DLD1 (cell line): ENCODE results near the gene DYNC2LI1.

Experiments
- in situ Hi-C: cut with HindIII; loops from 2 replicates; pipeline ENCODE4 v1.10.0; 2017; ENCODE audit warnings: low sequenced_read_pairs

The DYNC2LI1 gene

DNA sequence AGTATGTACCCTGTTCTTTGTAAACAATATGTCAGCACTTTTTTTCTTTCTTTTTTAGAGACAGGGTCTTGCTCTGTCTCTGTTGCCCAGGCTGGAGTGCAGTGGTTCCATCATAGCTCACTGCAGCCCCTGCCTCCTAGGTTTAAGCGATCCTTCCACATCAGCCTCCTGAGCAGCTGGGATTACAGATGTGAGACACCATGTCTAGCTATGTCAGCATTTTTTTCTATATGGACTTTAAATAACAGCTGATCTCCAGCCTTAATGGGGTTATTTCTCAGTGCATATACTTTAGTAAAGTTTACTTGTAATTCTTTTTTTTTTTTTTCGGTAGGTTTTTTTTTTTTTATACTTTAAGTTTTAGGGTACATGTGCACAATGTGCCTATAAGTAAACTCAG is 38.2 kb downstream of the DYNC2LI1 start:
- in situ Hi-C loops: no loop called here

DNA sequence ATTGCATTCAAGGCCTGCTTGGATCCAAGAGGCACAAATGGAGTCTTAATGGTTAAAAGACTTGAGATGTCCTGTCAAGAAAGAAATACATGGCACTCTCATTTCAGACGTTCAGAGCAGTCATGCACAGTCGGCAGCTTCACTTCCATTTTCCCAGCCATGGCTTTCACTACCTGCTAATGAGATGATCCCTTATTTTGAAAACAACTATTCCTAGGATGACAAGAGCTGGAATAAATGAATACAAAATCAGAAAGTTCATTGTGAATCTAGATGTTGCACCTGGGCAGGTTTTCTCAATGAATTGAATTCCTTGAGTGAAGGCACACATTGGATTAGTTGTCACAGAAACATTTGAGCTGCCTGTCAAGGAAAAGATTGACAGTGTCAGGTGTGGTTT is 39.1 kb downstream of the DYNC2LI1 start:
- in situ Hi-C loops: no loop called here

DNA sequence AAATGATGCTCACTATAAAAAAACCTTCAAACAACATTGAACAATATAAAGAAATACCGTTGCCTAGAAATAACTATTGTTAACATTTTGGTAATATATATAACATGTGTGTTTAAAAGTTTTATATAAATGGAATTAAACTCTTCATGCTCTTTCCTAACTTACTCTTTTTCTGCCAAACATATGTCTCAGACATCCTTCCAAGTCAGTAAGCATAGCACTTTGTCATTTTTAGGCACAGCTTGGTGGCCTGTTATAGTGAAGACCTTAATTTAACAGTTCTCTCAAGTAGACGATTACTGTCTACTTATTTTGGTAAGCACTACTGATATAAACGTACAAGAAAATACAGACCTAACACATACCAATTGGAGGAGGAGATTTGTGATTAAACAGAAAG is 40.9 kb downstream of the DYNC2LI1 start:
- in situ Hi-C loops: no loop called here

DNA sequence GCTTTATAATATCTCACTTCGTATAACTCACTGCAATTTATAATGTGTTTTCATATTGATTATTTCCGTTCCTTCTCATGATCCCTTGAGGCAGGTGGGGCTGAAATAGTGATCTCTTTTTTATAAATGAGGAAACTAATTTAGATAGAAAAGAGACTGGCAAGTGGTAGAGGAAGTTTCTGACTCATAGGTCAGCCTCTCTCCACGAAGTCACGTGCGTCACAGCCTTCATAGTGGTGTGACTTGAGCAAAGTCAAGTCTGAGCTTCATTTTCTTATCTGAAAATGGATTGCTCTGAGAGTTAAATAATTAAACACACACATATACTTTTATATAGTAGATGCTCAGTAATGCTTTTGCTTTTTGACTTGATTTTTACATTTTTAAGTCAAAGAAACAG is 44.9 kb downstream of the DYNC2LI1 start:
- in situ Hi-C loops: no loop called here

DNA sequence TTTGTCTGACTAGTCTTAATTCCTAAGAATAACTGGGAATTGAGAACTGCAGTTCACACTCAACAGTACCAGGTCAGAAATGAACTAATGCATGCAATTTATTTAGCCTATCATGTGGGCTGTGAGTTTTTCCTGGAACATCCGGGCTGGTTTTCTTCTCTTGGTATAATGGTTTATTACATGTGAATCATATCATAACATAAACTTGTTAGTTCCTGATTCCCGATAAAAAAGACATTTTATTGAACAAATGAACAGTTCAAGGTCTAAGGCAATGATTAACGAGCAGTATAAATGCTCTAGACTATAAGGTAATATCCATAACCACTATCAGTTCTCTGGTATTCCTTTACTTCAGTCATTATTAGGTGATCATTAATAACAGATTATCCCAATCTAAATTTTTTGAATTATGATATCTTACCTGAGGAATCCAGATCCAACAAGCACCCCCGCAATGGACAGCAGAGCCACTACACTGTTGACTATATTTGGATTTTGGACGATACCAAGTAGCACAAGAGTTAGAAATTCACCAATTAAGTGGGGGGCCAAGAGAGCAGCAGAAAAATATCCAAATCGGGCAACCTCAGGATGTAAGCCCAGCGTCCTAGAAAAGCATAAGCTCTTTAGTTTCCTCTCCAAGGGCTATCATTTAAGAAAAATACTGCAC is 45.8 kb downstream of the DYNC2LI1 start:
- in situ Hi-C loops: no loop called here

DNA sequence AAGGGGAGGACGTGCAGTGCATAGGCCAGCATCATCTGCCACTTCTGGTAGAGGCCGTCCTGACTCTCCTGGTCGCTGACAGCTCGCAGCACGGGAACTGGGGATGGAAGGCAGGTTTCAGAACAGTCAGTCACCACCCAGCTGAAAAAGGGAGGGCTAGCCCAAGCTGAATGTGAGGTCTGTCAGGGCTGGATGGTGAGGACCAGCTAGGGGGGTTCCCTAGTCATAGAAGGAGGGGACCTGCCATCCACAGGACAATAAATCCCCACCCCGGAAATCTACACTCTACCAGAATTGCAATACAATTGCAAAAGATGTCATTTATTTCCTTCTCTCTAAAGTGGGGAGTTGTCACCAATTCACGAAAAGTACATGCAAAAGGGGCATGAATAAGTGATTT is 49.0 kb downstream of the DYNC2LI1 start:
- in situ Hi-C loops: no loop called here

DNA sequence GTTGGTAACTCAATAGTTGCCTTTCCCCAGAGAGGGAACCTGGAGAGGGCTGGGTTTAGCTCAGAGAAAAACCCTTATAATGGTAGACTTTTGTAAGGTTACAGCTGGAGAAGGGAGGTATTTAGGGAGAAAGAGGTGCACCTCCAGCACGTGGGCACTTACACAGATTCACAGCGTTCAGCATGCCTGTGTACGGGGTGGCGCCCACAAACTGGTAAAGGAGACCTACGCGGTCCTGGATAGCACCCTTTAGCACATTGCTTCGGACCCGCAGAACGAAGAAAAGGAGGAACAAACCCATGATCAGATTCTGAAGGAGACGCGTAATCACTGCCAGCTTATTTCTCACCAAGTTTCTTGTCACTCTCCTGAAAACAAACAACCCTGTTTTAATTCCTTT is 49.9 kb downstream of the DYNC2LI1 start:
- in situ Hi-C loops: no loop called here

DNA sequence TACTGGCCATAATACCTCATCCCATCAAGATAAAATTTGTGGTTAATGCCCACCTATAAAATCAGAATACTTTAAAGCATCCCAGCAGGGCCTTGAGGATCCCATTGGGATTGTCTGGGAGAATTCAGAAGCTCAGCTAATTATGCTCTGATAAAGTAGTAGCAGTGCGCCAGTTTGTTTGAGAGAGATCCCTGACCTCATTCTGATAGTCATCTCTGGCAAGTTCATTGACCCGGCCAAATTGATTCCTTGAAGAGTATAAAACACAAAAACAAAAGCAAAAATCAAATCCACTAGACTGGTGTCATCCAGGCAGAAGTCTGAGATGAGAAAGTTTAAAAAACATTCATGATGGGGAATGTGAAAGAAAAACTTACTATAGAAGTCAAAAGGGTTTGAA is 50.7 kb downstream of the DYNC2LI1 start:
- in situ Hi-C loops: no loop called here

DNA sequence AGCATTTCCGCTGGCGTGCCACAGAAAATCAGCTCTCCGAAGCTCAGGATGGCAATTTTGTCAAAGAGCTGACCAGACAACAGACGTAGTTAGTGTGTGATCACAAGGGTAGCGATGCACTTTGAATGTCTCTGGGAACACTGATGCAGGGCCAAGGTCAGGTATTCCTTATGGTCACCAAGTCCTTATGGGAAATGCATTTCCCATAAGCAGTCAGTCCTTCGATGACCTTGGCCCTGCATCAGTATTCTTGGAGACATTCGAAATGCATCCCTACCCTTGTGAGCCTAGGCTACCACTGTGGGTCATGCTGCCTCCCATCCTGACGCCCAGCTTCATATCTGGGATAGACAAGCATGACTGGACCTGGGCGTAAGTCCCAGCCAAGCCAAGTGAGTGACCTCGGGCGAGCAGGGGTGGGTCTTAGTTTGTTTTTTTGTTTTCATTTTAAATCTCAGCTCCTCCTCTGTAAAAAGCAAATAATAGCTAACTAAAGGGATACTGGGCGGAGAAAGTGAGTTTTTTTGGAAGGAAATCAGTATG is 51.2 kb downstream of the DYNC2LI1 start:
- in situ Hi-C loops: no loop called here

DNA sequence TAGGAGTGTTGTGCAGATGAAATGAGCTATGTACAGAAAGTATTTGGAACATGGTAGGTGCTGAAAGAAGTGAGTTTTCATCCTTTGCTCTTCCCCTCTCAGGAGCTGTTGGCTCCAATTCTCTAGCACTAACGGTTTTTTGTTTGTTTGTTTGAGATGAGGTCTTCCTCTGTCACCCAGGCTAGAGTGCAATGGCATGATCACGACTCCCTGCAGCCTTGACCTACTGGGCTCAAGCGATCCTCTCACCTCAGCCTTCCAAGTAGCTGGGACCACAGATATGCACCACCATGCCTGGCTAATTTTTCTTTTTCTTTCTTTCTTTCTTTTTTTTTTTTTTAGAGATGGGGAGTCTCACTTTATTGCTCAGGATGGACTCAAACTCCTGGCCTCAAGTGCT is 52.0 kb downstream of the DYNC2LI1 start:
- in situ Hi-C loops: no loop called here

DNA sequence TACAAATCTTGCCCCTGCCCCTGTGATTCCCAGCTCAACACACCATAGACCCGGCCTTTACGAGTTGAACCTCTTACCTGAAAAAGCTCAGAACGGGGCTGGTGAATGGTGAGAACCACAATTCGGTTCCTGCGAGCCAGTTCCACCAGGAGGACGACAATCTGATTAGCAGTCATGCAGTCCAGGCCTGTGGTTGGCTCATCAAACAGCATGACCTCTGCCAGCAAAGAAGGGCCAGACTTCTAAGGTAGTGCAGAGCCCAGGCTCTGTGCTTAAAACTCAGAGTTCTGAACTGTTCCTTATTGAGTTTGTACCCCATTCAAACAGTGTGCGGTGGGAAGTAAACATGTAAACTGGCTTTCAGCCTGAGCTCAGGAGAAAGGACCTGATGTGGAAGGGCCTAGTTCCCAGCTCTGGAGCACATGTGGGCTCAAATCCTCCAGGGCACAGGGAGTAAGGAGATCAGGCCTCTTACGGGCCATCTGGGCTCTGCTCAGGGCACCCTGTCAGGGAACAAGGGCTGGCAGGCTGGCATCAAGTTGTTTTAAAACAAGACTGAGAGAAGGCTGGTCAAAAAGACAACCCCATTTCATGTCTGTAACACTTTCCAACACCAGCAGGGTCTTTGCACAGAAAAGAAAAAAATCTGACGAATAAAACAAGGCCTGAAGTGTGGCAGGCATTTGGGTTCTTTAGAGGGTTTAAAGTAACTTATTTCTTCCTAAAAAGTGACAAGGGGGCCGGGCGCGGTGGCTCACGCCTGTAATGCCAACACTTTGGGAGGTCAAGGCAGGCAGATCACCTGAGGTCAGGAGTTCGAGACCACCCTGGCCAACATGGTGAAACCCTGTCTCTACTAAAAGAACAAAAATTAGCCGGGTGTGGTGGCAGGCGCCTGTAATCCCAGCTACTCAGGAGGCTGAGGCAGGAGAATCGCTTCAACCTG is 52.7 kb downstream of the DYNC2LI1 start:
- in situ Hi-C loops: no loop called here

DNA sequence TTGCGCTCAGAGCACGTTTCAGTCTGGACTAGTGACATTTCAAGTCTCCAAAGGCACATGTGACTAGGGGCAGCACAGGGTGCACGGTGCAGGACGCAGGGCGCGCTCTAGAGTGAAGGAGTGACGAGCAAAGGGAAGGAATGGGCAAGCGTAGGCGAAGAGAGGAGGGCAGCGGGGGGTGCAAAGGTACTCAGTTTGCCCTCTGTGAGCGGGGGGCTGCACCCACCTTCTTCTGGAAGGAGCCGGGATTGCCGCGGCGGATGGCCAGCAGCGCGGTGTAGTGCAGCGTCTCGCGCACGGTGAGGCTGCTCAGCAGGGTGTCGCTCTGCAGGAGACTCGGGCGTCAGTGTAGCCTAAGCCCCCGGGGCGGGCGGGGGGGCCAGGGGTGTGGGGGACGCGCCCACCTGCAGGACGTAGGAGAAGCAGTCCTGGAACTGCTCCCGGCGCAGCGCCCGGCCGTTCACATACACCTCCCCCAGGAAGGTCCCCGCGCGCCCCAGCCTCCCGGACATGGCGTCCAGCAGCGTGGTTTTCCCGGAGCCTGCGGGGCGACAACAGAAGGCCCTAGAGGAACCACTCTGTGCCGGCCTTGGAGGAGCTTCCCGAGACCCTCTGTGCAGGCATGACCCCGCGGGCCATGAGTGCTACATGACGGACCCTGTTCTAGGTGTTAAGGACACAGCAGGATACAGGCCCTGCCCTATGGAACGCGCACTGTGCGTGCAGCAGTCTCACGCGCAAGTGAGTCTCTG is 57.9 kb downstream of the DYNC2LI1 start:
- in situ Hi-C loops: no loop called here

DNA sequence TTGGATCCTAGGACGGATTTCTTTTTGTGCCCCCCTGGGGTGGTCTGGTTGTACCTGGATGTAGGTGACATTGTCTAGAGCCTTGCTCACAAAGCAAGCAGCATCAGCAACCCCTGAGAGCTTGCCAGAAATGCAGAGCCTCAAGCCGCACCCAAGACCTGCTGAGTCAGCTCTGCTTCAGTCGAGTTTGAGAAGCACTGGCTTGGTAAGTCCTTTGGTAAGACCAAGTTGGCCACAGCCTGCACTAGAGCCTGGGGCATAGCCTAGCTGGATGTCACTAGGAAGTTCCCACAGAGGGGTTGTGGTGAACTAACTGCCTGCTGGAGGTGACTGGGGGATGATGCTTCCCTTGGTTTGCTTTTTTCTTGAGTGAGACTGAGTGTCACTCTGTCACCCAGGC is 58.6 kb downstream of the DYNC2LI1 start:
- in situ Hi-C loops: no loop called here

DNA sequence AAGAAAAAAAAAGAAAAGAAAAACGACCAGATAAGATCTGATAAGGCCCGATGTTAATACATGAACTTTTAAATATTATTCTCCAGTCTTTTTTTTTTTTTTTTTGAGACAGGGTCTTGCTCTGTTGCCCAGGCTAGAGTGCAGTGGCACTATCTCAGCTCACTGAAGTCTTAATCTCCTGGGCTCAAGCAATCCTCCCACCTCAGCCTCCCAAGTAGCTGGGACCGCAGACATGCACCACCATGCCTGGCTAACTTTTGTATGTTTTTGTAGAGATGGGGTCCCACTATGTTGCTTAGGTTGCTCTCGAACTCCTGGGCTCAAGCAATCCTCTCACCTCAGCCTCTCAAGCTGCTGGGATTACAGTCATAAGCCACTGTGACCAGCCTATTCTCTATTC is 63.2 kb downstream of the DYNC2LI1 start:
- in situ Hi-C loops: no loop called here

DNA sequence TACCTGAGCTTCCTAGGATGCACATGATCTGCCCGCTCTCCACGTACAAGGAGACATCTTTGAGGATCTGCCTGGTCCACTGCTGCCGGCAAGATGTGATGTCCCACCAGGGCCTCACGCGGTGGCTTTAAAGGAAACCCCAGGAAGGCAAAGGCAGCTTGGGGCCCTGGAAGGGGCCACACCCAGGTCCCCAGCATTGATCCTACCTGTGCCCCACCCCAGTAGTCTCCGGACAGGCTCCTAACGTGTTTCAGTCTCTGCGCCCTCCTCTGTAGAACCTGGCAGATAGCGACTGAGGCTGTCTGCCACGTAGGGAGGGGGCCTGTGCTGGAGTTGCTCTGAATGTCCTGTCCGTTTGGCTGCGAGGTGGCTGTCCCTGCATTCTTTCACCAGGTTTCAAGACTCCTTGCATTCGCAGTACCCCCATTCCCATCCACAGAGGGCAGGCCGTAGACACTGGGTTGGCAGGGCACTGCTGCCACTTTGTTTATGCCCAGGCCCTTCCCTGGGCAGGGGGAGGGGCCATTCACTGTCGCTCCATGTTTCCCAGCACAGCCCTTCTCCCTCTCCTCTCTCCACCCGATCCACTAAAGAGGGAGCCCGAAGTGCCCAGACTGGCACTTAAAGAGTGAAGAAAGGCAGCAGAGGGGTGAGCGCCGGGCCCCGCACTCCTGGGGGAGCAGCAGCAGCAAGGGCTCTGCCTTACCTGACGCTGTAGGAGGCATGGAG is 64.2 kb downstream of the DYNC2LI1 start:
- in situ Hi-C loops: no loop called here

DNA sequence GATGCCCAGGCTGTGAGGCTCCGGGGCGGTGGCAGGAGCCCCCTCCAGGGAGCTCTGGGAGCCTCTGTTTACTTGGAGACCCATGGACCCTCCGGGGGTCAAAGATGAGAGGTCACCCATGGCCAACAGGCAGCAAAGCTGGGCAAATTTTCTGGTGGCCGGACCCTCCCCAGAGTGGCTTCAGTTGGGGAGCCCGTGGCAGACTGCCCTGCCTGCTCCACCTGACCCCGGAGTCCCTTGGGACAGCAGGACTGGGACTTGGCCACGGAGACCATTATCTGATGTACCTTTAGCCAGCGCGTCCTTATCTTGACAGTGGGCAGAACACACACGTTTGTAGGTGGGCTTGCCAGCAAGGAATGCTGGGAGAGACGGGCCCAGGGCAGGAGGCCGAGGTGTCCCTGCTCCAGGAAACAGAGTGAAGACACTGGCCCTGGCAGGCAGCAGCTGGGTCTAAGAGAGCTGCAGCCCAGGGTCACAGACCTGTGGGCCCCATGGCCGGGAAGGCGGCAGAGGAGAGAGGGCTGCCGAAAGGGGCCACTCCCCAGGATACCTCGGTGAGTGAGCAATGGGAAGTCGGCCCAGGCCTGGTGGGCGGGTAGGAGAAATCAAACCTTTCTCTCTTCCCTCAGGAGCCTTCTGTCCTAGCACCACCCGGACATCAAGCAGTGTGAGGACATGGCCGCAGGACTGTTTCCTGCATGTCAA is 64.9 kb downstream of the DYNC2LI1 start, which contains the start of the genes ABCG5 and ABCG8:
Gene ABCG5, minus strand, starts transcription at position 280 of the 708 bp plus-strand sequence. Its CDS starts 160 bp downstream, at position 120.
Gene ABCG8, plus strand, starts transcription at position 412 of the 708 bp plus-strand sequence. Its CDS starts 83 bp downstream, at position 495.
- in situ Hi-C loops: no loop called here

DNA sequence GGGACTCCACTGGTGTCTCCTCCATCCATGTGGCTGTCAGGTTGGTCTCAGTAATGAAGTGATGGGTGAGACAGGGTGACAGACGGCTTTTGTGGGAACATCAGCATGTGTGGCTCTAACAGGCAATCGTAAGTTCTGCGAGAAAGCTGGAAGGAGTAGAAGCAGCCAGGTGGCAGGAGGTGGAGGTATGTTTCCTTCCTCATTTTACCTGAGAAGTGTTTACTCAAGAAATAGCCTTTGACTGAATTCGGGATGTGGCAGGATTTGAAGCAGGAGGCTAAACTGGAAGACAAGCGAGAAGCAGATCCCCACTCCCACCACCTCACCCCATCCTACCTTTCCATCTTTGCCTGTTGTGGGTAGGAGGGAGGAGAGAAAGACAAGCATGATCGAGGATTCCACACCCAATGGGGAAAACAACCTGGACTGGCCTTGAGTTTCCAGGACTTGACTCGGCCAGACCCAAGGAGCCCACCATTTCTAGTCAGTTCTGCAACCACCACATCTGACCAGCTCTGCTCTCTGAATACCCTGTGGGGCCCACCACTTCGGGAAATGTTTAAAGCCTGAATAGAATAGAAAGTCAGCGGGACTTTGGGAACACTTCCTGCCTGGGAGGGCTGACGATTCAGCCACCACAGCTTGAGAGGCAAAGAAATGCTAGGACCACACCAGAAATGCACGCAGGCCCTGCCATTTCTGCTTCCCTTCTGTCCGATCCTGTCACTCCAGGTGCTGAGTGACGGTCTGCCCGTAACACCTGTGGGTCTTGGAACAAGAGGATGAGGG is 66.1 kb downstream of the DYNC2LI1 start:
- in situ Hi-C loops: no loop called here

DNA sequence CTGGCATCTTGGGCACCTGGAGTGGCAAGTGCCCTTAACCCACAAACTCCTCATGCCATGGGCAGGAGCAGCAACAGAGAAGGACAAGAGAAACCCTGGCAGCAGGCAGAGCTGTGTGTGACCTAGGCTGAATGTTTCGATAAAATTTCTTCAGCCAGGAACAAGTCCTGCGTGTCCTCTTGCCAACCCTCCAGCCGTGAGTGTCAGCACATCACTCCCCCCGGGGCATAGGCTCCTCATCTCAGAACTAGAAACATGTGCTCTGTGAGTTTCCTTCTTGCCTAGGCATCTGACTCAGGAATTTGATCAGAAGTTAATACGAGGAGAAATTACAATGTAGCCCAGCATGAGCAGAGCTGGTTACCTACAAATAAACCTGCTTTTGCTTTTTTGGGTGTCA is 67.1 kb downstream of the DYNC2LI1 start:
- in situ Hi-C loops: no loop called here
